Right lobe of liver (tissue), 4 donors: ENCODE results near the gene CZIB.

Source experiments
- POLR2A ChIP-seq: fragments of 450-650 bp; IDR thresholded peaks from one replicate; pipeline ENCODE4 v1.6.1; 2017; ENCODE audit warnings: antibody characterized with exemption, mild to moderate bottlenecking
- TF ChIP-seq, protein P1 (sequence below), 4 donors: fragments of 200-600 bp in 3 of 4; fragments of 450-650 bp in 1 of 4; IDR thresholded peaks; one replicate each; pipeline versions ENCODE4 v1.5.1 to v1.8.0; 2016 to 2022; ENCODE audit warnings: antibody characterized with exemption in 4 of 4, mild to moderate bottlenecking in 2 of 4
- donor health status: DM: no; HTN: no; CAD: no.
- donor health status: DM: no; HTN: no; CAD: no.
- donor health status: DM: no; HTN: yes; CAD: no.

DNA sequence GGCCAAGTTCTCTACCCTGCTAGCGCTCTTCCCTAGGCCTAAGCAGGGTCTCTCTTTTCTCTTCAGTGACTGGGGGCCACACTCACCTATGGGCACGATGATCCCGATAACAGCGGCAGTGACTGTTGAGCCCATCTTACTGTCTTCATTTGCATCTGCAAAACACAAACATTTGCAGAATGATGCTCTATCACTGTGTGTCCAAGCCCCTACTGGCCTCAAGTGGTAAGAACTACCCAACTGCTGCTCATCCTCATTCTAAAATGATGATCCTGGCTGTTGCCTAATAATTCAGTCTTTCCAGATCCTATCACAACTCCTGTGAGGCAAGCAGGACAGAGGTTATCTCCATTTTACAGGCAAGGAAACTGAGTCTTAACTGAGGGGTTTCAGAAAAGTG is 34.6 kb upstream of the CZIB start:
- TF ChIP-seq, protein P1, sequence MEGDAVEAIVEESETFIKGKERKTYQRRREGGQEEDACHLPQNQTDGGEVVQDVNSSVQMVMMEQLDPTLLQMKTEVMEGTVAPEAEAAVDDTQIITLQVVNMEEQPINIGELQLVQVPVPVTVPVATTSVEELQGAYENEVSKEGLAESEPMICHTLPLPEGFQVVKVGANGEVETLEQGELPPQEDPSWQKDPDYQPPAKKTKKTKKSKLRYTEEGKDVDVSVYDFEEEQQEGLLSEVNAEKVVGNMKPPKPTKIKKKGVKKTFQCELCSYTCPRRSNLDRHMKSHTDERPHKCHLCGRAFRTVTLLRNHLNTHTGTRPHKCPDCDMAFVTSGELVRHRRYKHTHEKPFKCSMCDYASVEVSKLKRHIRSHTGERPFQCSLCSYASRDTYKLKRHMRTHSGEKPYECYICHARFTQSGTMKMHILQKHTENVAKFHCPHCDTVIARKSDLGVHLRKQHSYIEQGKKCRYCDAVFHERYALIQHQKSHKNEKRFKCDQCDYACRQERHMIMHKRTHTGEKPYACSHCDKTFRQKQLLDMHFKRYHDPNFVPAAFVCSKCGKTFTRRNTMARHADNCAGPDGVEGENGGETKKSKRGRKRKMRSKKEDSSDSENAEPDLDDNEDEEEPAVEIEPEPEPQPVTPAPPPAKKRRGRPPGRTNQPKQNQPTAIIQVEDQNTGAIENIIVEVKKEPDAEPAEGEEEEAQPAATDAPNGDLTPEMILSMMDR (IDR thresholded peaks at IDR 0.05): no peak
- no peak for TF ChIP-seq POLR2A
